Uterus (tissue), 4 donors: ENCODE measurements around the gene HOOK1. TPM values are rescaled to one million over a fixed set of nuclear protein-coding genes. Genes with fewer than 3 reads are reported as not detected.

ENCODE experiments used
- DNase-seq, 2 donors: peaks; one replicate each; pipeline ENCODE4 v3.0.0-alpha.2; 2019 to 2020
- H3K27ac ChIP-seq, 2 donors: fragments of 200-600 bp; sonication (generic); 1 replicate in 1 of 2; 2 replicates in 1 of 2; pipeline ENCODE4 v1.5.1; 2016 to 2018
- H3K27me3 ChIP-seq, 2 donors: fragments of 200-600 bp; sonication (generic); one replicate each; pipeline ENCODE4 v1.5.1; 2018 to 2019; ENCODE audit warnings: control low read depth in 1 of 2
- H3K36me3 ChIP-seq, 2 donors: fragments of 200-600 bp; sonication (generic); one replicate each; pipeline ENCODE4 v1.5.1; 2019; ENCODE audit warnings: control low read depth in 1 of 2
- H3K4me1 ChIP-seq, 2 donors: fragments of 200-600 bp; sonication (generic); one replicate each; pipeline ENCODE4 v1.5.1; 2018 to 2019; ENCODE audit warnings: control low read depth in 1 of 2
- H3K4me3 ChIP-seq, 2 donors: fragments of 200-600 bp; sonication (generic); 1 replicate in 1 of 2; 2 replicates in 1 of 2; pipeline ENCODE4 v1.5.1; 2018 to 2019; ENCODE audit warnings: mild to moderate bottlenecking in 1 of 2
- H3K9me3 ChIP-seq, 2 donors: fragments of 200-600 bp; sonication (generic); one replicate each; pipeline ENCODE4 v1.5.1; 2019; ENCODE audit warnings: control low read depth in 1 of 2
- POLR2A ChIP-seq, 2 donors: fragments of 450-650 bp; IDR thresholded peaks; one replicate each; pipeline ENCODE4 v1.6.1; 2016; ENCODE audit warnings: antibody characterized with exemption in 2 of 2, mild to moderate bottlenecking in 1 of 2, moderate library complexity in 1 of 2
- intact Hi-C: fragments of 100-400 bp; cut with DNase I; formaldehyde crosslinking; loops from one replicate; pipeline ENCODE4 v1.15.1; 2023; ENCODE audit warnings: low total_unique reads
- total RNA-seq, 4 donors: library from RNA; depleted of rRNA in 3 of 4; stranded (reverse); fragments of >200 nt in 3 of 4; gene quantifications; one replicate each; pipeline versions ENCODE4 v1.1.0 to v1.2.4, GENCODE V29; 2014 to 2023
- TF ChIP-seq, protein P1 (sequence below), 4 experiments: fragments of 200-600 bp in 2 of 4; fragments of 450-650 bp in 2 of 4; sonication (generic) in 2 of 4; IDR thresholded peaks; one replicate each; pipeline ENCODE4 v1.5.1; 2016 to 2019; ENCODE audit warnings: antibody characterized with exemption in 4 of 4, mild to moderate bottlenecking in 2 of 4, moderate library complexity in 1 of 4
- donor health status: DM: yes; HTN: yes; CAD: no.

HOOK1 gene
- total RNA-seq, 4 donors from 2014 or later, result 0.59 to 6.9 (median 3.3) TPM; not detected in 1

DNA sequence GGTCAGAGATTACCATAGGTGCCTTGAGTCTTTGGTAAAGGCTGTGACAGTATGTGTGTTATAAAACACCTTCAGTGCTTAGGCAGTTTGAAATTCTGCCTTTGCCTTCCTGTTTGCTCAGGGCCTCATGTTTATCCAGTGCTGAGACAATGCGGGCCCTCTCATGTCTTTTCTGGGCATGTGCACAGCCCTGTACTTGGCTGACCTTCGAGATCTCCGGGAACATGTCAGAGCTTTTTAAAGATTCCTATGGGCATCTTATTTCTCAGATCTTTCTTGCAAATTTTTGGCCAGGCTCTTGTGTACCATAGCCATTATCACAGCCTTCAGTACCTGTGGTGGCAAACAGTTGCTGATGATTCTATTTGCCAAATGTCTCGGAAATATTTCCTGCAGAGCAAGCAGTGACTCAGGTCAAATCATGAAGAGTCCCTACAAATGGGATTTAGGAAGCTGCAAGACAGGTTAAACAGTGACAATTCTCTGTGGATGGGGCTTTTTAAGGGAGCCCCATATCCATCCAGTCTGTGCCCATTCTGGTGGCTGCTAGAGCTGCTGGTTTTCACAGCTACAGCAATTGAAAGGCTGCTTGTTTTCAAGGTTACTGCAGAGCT is 42.1 kb downstream of the HOOK1 start:
- no peaks in the 10 kb centered on the region for H3K9me3 ChIP-seq
- H3K4me1 ChIP-seq, result no peaks in the 10 kb centered on the region
- no peak overlapping the region for H3K4me3 ChIP-seq
- no peaks in the 10 kb centered on the region for H3K27me3 ChIP-seq
- no peak overlapping the region for H3K27ac ChIP-seq
- DNase-seq, result no peak
- intact Hi-C loops, result no loop called here
- no peaks in the 10 kb centered on the region for H3K36me3 ChIP-seq
- no peak for TF ChIP-seq POLR2A (IDR thresholded peaks at IDR 0.05)
- TF ChIP-seq, protein P1, sequence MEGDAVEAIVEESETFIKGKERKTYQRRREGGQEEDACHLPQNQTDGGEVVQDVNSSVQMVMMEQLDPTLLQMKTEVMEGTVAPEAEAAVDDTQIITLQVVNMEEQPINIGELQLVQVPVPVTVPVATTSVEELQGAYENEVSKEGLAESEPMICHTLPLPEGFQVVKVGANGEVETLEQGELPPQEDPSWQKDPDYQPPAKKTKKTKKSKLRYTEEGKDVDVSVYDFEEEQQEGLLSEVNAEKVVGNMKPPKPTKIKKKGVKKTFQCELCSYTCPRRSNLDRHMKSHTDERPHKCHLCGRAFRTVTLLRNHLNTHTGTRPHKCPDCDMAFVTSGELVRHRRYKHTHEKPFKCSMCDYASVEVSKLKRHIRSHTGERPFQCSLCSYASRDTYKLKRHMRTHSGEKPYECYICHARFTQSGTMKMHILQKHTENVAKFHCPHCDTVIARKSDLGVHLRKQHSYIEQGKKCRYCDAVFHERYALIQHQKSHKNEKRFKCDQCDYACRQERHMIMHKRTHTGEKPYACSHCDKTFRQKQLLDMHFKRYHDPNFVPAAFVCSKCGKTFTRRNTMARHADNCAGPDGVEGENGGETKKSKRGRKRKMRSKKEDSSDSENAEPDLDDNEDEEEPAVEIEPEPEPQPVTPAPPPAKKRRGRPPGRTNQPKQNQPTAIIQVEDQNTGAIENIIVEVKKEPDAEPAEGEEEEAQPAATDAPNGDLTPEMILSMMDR (IDR thresholded peaks at IDR 0.05), result no peak

DNA sequence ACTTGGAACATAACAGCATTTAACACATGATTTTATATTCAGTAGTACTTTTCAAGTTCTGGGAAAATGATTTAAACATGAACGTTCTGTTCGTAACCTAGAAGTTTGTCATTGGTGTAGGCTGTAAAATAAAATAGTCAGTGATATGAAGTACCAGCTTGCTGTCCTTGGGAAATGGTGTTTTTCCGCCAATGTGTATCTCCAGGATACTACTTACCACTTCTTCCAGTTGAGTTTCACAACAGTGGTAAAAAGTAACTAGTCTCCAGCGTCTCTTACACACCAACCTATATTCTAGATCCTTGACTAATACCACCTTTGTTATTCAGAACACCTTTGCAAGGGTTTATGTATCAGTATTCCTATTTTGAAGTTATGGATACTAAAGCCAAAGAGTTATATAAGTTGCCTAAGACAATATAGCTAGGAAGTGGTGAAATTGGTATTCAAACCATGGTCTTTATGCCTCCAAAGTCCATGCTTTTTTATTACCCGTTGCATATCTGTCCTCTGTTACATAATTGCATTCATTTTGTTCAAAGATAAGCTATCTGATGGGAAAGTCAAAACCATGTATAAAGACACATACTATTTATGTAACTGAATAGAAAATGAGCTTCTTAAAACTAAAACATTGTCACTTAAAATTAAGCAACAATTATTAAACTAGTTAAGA is 43.1 kb downstream of the HOOK1 start:
- H3K4me1 ChIP-seq, result no peaks in the 10 kb centered on the region
- H3K4me3 ChIP-seq, result no peak overlapping the region
- DNase-seq, result no peak
- H3K27ac ChIP-seq, result no peak overlapping the region
- TF ChIP-seq, protein P1 (IDR thresholded peaks at IDR 0.05), result no peak
- TF ChIP-seq POLR2A (IDR thresholded peaks at IDR 0.05), result no peak
- H3K36me3 ChIP-seq, result no peaks in the 10 kb centered on the region
- no peaks in the 10 kb centered on the region for H3K27me3 ChIP-seq
- no peaks in the 10 kb centered on the region for H3K9me3 ChIP-seq
- intact Hi-C loops, result no loop called here

DNA sequence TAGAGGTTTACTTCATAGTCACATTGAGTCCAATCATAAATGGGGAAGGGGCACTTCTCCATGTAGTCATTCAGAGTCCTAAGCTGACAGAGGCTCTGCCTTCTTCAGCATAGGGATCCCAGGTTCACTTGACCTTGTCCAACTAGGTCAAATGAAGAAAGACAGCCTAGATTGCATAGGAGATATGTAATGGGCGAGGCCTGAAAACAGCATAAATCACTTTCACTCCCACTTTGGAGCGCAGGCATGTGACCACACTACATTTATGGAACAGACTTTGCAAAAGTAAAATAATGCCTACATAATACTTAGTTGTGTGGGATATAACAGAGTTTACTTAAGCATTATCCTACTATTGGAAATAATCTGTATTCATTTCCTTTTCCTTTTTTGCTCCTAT is 51.7 kb downstream of the HOOK1 start:
- intact Hi-C loops, result no loop called here
- Histone ChIP-seq H3K9me3 (no peaks in the 10 kb centered on the region), H3K36me3 (no peaks in the 10 kb centered on the region), H3K27ac (no peak overlapping the region), H3K4me1 (no peaks in the 10 kb centered on the region), H3K27me3 (no peaks in the 10 kb centered on the region), H3K4me3 (no peak overlapping the region)
- DNase-seq, result no peak
- no peak for TF ChIP-seq POLR2A (IDR thresholded peaks at IDR 0.05)
- TF ChIP-seq, protein P1 (IDR thresholded peaks at IDR 0.05), result no peak

DNA sequence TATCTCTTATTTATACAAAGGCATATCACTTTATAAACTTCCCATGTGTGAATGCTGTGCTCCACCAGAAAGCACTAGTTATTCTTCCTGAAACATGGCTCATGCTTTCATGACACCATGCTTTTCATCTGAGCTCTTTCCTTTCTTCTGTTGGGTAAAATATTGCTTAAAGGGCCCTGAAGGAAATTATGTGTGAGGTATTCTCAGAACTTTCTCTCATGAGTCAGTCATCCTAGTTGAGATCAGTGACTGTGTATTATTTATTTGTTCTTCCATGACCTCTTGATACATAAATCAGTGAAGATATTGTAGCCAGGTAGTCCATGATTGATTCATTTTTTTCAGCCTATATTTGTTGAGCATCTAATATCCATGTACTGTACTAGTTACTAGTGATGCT is 57.0 kb downstream of the HOOK1 start:
- no peaks in the 10 kb centered on the region for H3K36me3 ChIP-seq
- intact Hi-C loops, result no loop called here
- H3K4me1 ChIP-seq, result no peaks in the 10 kb centered on the region
- no peaks in the 10 kb centered on the region for H3K9me3 ChIP-seq
- no peak overlapping the region for H3K27ac ChIP-seq
- H3K4me3 ChIP-seq, result no peak overlapping the region
- H3K27me3 ChIP-seq, result no peaks in the 10 kb centered on the region
- DNase-seq, result no peak
- TF ChIP-seq, protein P1 (IDR thresholded peaks at IDR 0.05), result no peak
- TF ChIP-seq POLR2A (IDR thresholded peaks at IDR 0.05), result no peak

DNA sequence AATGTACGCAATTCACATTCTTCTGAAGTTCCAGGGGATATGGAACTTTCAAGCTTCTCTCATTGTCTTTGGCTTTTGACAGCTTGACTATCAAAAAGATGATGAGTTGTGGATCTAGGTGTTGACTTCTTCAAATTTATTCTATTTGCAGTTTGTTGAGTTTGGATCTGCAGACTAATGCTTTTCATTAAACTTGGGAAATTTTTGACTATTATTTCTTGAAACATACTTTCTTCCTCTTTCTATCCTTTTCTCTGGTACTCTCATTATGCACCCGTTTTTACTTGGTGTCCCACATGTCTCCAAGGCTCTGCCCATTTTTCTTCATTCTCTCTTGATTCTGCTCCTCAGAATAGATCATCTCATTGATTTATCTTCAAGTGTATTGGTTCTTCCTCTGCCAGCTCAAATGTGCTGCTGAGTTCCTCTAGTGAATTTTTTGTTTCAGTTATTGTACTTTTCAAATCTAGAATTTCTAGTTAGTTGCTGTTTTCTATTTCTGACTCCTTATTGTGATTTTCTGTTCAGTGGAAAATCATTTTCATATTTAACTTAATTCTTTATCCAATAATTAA is 62.4 kb downstream of the HOOK1 start:
- no peak for TF ChIP-seq POLR2A (IDR thresholded peaks at IDR 0.05)
- TF ChIP-seq, protein P1 (IDR thresholded peaks at IDR 0.05), result no peak
- no peak overlapping the region for H3K27ac ChIP-seq
- H3K36me3 ChIP-seq, result no peaks in the 10 kb centered on the region
- H3K4me3 ChIP-seq, result no peak overlapping the region
- intact Hi-C loops, result no loop called here
- no peaks in the 10 kb centered on the region for H3K4me1 ChIP-seq
- no peaks in the 10 kb centered on the region for H3K27me3 ChIP-seq
- DNase-seq, result no peak
- H3K9me3 ChIP-seq, result no peaks in the 10 kb centered on the region
